ENCODE results near the gene KRT15.

The KRT15 gene

DNA sequence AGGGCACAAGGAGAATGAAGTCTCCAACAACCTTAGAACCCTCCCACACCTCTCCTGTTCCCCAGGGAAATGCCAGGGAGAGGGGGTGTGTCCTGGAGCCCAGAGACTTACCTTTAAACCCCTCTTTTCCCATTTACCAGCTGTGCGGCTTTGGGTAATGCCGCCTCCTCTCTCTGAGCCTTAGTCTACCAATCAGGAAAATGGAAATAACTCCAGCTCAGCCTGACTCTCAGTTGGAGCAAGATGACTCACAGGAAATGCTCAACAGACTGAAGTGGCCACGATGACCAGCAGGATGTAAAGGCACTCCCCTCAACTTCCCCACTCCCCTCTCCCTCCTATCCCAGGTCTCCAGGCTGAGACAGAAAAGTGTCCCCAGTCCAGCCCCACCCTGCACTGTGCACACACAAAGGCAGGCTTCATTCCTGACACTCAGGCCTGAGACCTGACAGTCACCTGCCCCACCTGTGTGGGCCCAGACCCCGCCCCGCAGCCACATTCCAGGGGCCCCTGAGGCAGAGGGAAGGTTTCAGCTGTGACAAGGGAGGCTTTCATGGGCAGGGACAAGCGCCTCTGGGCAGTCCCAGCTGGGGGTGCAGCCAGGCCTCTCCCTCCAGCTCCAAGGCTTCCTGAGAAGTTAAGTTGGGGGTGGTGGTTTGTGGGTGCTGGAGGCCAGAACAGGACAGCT, 3.0 kb upstream of the KRT15 start:
- TF ChIP-seq, protein P1, sequence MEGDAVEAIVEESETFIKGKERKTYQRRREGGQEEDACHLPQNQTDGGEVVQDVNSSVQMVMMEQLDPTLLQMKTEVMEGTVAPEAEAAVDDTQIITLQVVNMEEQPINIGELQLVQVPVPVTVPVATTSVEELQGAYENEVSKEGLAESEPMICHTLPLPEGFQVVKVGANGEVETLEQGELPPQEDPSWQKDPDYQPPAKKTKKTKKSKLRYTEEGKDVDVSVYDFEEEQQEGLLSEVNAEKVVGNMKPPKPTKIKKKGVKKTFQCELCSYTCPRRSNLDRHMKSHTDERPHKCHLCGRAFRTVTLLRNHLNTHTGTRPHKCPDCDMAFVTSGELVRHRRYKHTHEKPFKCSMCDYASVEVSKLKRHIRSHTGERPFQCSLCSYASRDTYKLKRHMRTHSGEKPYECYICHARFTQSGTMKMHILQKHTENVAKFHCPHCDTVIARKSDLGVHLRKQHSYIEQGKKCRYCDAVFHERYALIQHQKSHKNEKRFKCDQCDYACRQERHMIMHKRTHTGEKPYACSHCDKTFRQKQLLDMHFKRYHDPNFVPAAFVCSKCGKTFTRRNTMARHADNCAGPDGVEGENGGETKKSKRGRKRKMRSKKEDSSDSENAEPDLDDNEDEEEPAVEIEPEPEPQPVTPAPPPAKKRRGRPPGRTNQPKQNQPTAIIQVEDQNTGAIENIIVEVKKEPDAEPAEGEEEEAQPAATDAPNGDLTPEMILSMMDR (IDR thresholded peaks at IDR 0.05; ENCODE audit: low read depth, low read length): peak; percentile 17
- peak; percentile 68 to 90 for DNase-seq (ENCODE audit: low read depth in 2 of 2)
- H3K4me3 ChIP-seq (replicated peaks in 1 of 2; ENCODE audit: low read depth in 2 of 2, low read length in 2 of 2): no peak overlapping the region

DNA sequence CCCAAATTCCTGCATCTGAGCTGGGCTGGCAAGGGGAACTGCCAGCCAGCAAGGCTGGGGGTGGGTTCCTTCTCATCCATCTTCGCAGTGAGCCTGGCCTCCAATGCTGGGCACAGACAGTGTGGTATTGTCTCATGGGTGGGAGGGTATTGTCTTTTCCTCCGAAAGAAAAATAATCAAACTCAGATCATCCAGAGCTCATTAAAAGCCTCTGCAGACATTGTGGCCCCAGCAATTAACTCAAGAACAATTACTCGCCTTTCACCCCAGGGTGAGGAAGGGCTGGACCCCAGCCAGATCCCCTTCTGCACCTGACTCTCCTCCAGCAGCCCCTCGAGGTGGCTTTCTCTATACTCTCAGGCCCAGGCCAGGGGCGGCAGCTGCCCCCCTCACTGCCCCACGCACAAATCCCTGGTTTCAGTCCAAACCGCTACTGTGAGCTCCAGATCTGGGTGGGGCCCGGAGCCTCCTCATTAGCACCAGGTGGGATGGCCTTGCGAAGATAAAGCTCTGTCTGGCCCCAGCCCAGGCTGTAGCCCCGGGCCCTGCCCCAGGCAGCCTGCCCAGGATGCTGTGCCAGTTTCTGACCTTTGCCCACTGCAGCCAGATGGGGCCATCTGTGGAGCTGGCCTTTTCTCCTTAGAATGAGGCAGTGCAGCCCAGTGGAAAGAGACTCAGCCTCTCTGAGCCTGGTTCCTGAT, 2.3 kb upstream of the KRT15 start:
- no peak for DNase-seq (ENCODE audit: low read depth in 2 of 2)
- no peak overlapping the region for H3K4me3 ChIP-seq (replicated peaks in 1 of 2; ENCODE audit: low read depth in 2 of 2, low read length in 2 of 2)
- TF ChIP-seq, protein P1 (IDR thresholded peaks at IDR 0.05; ENCODE audit: low read depth, low read length): no peak

DNA sequence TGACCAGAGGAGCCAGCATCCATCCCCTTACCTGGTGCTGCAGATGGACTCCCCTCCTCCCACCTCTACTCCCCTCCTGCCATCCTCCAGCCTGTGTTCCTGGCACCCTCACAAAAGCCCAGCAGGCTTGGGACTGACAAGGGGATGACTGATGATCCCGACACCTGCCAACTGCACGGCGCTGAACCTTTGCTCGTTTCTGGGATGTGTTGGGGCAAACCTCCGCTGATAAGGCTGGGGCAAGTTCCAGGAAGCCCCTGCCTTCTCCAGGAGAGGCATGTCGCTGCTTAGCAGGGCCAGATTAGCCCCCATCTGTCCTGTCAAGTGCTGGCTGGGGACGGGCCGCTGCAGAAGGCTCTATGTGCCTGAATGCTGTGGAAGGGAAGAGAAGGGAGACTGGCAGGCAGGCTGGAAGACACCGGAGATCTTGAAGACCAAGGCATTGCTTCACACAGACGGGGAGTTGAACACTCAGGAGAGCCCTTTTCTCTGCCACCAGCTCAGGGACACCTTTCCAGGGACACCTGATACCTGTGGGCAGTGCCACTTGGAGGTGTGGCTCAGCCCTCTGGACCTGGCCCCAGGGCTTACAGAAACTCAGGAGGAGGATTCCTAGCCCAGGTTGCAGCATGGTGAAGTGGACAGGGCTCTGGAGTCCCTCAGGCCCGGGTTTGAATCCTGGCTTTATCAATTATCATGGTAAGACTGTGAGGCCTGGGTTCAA, 973 bp upstream of the KRT15 start:
- TF ChIP-seq, protein P1 (IDR thresholded peaks at IDR 0.05; ENCODE audit: low read depth, low read length): no peak
- no peak overlapping the region for H3K4me3 ChIP-seq (replicated peaks in 1 of 2; ENCODE audit: low read depth in 2 of 2, low read length in 2 of 2)
- no peak for DNase-seq (ENCODE audit: low read depth in 2 of 2)

DNA sequence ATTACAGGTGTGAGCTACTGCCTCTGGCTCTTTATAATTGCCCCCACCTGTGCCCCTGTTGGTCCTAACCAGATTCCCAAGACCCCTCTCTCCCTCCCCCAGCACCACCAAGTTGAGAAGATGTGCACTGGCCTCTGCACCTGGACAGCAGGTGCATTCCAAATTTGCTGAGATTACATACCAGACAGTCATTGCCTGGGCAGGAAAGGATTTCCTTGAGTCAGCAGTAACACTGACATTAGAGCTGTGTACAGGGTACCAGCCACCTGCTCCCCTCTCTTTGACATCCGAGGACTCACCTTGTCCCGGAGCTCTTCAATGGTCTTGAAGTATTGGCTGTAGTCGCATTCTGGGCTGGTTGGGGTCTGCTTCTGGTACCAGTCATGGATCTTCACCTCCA, 659 bp downstream of the KRT15 start:
- DNase-seq (ENCODE audit: low read depth in 2 of 2): no peak
- H3K4me3 ChIP-seq (replicated peaks in 1 of 2; ENCODE audit: low read depth in 2 of 2, low read length in 2 of 2): no peak overlapping the region
- TF ChIP-seq, protein P1 (IDR thresholded peaks at IDR 0.05; ENCODE audit: low read depth, low read length): no peak

DNA sequence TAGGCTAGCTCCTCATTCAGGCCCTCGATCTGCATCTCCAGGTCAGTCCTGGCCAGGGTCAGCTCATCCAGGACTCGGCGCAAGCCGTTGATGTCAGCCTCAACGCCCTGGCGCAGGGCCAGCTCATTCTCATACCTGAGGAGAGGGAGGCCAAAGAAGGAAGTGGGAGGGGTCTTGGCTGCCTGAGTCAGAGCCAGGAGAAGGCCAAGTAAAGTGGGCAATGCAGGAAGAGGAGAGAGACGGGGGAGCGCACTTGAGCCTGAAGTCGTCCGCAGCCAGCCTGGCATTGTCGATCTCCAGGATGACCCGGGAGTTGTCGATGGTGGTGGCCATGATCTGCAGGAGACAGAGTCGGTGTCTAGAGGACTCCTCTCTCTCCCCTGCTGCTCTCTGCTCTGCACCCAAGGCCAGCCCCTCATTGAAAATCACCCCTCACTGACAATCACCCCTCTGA, 1.8 kb downstream of the KRT15 start:
- TF ChIP-seq, protein P1 (IDR thresholded peaks at IDR 0.05; ENCODE audit: low read depth, low read length): no peak
- no peak overlapping the region for H3K4me3 ChIP-seq (replicated peaks in 1 of 2; ENCODE audit: low read depth in 2 of 2, low read length in 2 of 2)
- no peak for DNase-seq (ENCODE audit: low read depth in 2 of 2)

DNA sequence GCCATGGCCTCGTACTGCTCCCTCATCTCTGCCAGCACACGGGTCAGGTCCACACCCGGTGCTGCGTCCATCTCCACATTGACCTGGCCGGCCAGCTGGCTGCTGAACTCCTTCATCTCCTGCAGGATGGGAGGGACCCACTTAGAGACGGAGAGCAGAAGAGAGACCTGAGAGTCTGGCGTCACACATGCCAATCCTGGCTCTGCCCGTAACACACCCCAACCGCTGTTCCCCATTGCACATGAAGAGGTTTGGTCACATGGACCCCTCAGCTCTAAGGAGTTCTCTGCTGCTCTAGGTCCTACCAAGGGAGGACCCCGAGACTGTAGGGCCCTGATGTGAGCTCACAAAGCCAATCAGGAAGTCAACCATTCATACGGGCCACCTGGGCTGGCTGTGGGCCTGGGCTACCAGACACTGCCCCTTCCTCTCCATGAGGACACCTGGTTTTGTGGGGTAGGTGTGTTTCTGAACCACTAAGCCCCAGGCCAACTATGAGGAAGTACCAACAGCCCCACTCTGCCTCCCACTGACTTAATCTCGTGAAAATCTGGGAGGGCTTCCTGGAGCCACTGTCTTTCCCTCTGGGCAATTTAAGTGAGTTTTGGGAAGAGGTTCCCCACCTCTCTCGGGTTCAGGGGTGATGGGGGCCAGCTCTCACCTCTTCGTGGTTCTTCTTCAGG, 2.4 kb downstream of the KRT15 start:
- no peak overlapping the region for H3K4me3 ChIP-seq (replicated peaks in 1 of 2; ENCODE audit: low read depth in 2 of 2, low read length in 2 of 2)
- DNase-seq (ENCODE audit: low read depth in 2 of 2): no peak
- TF ChIP-seq, protein P1 (IDR thresholded peaks at IDR 0.05; ENCODE audit: low read depth, low read length): no peak
